ENCODE data around the gene MAP3K1.

- TF ChIP-seq CTCF (IDR thresholded peaks at IDR 0.05) (no peak), POLR2A (IDR thresholded peaks at IDR 0.05) (no peak)
These were observed 29.0 kb upstream of the MAP3K1 start for GRCh38 chr5:56786346-56786745.

All from adrenal gland (tissue), 5 donors.